ENCODE data around the gene PDK1. TPM values are rescaled to one million over a fixed set of nuclear protein-coding genes. Genes with fewer than 3 reads are reported as not detected.
"Not testable (repeated sequence)": the region's sequence is repeated elsewhere in the genome, so short reads cannot be mapped to it uniquely, and the experiment has no call there.

Gene PDK1
- total RNA-seq, 1 experiment from 2014 or later, result 74.7 TPM

GRCh38 chr2:172531309-172531708 lies 24.6 kb upstream of the PDK1 start:
- Histone ChIP-seq H3K23ac (ENCODE audit: insufficient read length, low read depth, low read length) (no peak overlapping the region), H3K4me1 (ENCODE audit: insufficient read depth, low read length) (peaks cover 16% of the 10 kb centered on the region), H4K5ac (ENCODE audit: insufficient read length, low read depth, low read length) (no peak overlapping the region), H2BK12ac (ENCODE audit: insufficient read length, low read depth, low read length) (no peak overlapping the region), H3T11ph (ENCODE audit: low read length) (no peak overlapping the region), H2BK120ac (ENCODE audit: low read depth, low read length, poor library complexity, severe bottlenecking) (no peak overlapping the region), H3K27me3 (ENCODE audit: insufficient read depth, low read length) (no peaks in the 10 kb centered on the region), H2AK5ac (ENCODE audit: insufficient read length, low read length) (no peak overlapping the region), H3K18ac (ENCODE audit: insufficient read length, low read depth, low read length) (no peak overlapping the region), H3K27ac (ENCODE audit: insufficient read length, low read depth, low read length) (no peak overlapping the region), H3K4me2 (ENCODE audit: insufficient read depth, insufficient read length, low read length) (no peak overlapping the region), H3K14ac (ENCODE audit: insufficient read depth, low read length) (no peak overlapping the region), H2BK5ac (ENCODE audit: insufficient read length, low read length) (no peak overlapping the region), H3K23me2 (ENCODE audit: insufficient read length, low read depth, low read length, poor library complexity, severe bottlenecking) (no peaks in the 10 kb centered on the region), H4K91ac (ENCODE audit: insufficient read length, low read depth, low read length) (no peak overlapping the region), H2AFZ (ENCODE audit: low read length) (no peak overlapping the region), H2BK20ac (ENCODE audit: low read depth, low read length, poor library complexity, severe bottlenecking) (no peak overlapping the region), H4K8ac (replicated peaks; ENCODE audit: insufficient read length, low read depth, low read length) (no peak overlapping the region), H3K79me1 (ENCODE audit: insufficient read depth, low read depth, low read length, poor library complexity, severe bottlenecking) (no peaks in the 10 kb centered on the region), H3K79me2 (ENCODE audit: insufficient read depth, low read length) (no peaks in the 10 kb centered on the region), H3K56ac (ENCODE audit: insufficient read length, low read depth, low read length) (no peak overlapping the region), H2BK15ac (ENCODE audit: low read depth, low read length) (no peak overlapping the region), H3K9me3 (ENCODE audit: control insufficient read depth, low read depth, low read length) (peaks cover 19% of the 10 kb centered on the region), H3K9ac (ENCODE audit: extremely low read depth, insufficient read length, low read length) (no peak overlapping the region), H3K4ac (ENCODE audit: low read depth, low read length) (no peak overlapping the region), H4K20me1 (ENCODE audit: control insufficient read depth, insufficient read depth, insufficient read length) (no peaks in the 10 kb centered on the region)
- Mint-ChIP-seq H3K27ac (no peak overlapping the region), H3K27me3 (ENCODE audit: low read depth) (no peaks in the 10 kb centered on the region; the same call in 1 of the 2 replicates), H3K9me3 (peaks cover 57 to 75% of the 10 kb centered on the region in 2 experiments), H3K4me3 (no peak overlapping the region), H3K36me3 (ENCODE audit: insufficient read depth in 1 of 3, low read depth in 3 of 3) (peaks cover 46 to 52% (median 49%) of the 10 kb centered on the region in 3 experiments), H3K4me1 (peaks cover 40 to 43% of the 10 kb centered on the region in 2 experiments)
- DNase-seq, result no peak
- no peak for TF ChIP-seq CTCF (conservative IDR thresholded peaks at IDR 0.05)
- no CpG with 5 or more reads among the region's 2 CpGs for WGBS (ENCODE audit: extremely low coverage, insufficient read length, low lambda C conversion rate)

GRCh38 chr2:172532461-172532860 lies 23.4 kb upstream of the PDK1 start:
- H3K56ac ChIP-seq (ENCODE audit: insufficient read length, low read depth, low read length); H3K27me3 Mint-ChIP-seq (ENCODE audit: low read depth); H3K4me3 Mint-ChIP-seq; H4K8ac ChIP-seq (replicated peaks; ENCODE audit: insufficient read length, low read depth, low read length); H3K23me2 ChIP-seq (ENCODE audit: insufficient read length, low read depth, low read length, poor library complexity, severe bottlenecking); H3K79me1 ChIP-seq (ENCODE audit: insufficient read depth, low read depth, low read length, poor library complexity, severe bottlenecking); H2BK5ac ChIP-seq (ENCODE audit: insufficient read length, low read length); H3K9ac ChIP-seq (ENCODE audit: extremely low read depth, insufficient read length, low read length); H3T11ph ChIP-seq (ENCODE audit: low read length); H4K5ac ChIP-seq (ENCODE audit: insufficient read length, low read depth, low read length); H2BK120ac ChIP-seq (ENCODE audit: low read depth, low read length, poor library complexity, severe bottlenecking); H2BK20ac ChIP-seq (ENCODE audit: low read depth, low read length, poor library complexity, severe bottlenecking); H3K18ac ChIP-seq (ENCODE audit: insufficient read length, low read depth, low read length); H3K4me2 ChIP-seq (ENCODE audit: insufficient read depth, insufficient read length, low read length); H2AK5ac ChIP-seq (ENCODE audit: insufficient read length, low read length); DNase-seq; H2BK15ac ChIP-seq (ENCODE audit: low read depth, low read length); H2BK12ac ChIP-seq (ENCODE audit: insufficient read length, low read depth, low read length); H3K14ac ChIP-seq (ENCODE audit: insufficient read depth, low read length); H4K91ac ChIP-seq (ENCODE audit: insufficient read length, low read depth, low read length); H3K23ac ChIP-seq (ENCODE audit: insufficient read length, low read depth, low read length); H3K4ac ChIP-seq (ENCODE audit: low read depth, low read length); H3K27me3 ChIP-seq (ENCODE audit: insufficient read depth, low read length); H2AFZ ChIP-seq (ENCODE audit: low read length); H4K20me1 ChIP-seq (ENCODE audit: control insufficient read depth, insufficient read depth, insufficient read length); H3K79me2 ChIP-seq (ENCODE audit: insufficient read depth, low read length): not testable (repeated sequence)
- Histone ChIP-seq H3K9me3 (ENCODE audit: control insufficient read depth, low read depth, low read length) (peaks cover 15% of the 10 kb centered on the region), H3K4me1 (ENCODE audit: insufficient read depth, low read length) (peaks cover 16% of the 10 kb centered on the region), H3K27ac (ENCODE audit: insufficient read length, low read depth, low read length) (peak overlapping the region; percentile 43)
- H3K36me3 Mint-ChIP-seq (ENCODE audit: insufficient read depth in 1 of 3, low read depth in 3 of 3), result peaks cover 49 to 52% (median 49%) of the 10 kb centered on the region in 3 experiments
- H3K4me1 Mint-ChIP-seq, result peaks cover 40 to 43% of the 10 kb centered on the region in 2 experiments
- no CpG with 5 or more reads among the region's 2 CpGs for WGBS (ENCODE audit: extremely low coverage, insufficient read length, low lambda C conversion rate)
- H3K9me3 Mint-ChIP-seq, result peaks cover 58 to 75% of the 10 kb centered on the region in 2 experiments
- peak overlapping the region in 2 of 3 experiments; percentile 57 to 73; a peak in 3 of 7 replicates for H3K27ac Mint-ChIP-seq
